SK-N-SH (cell line): ENCODE results near the gene INO80D. TPM values are rescaled to one million over a fixed set of nuclear protein-coding genes. Genes with fewer than 3 reads are reported as not detected.
A peak's percentile ranks its signal among the peaks of the same experiment; 100 is the strongest.

ENCODE experiments used
- CTCF ChIA-PET: fragments of 300-600, 350-600 bp; formaldehyde crosslinking; extraction: SDS; loops from one replicate; lab custom pipeline; 2021; lab: Yijun Ruan, JAX
- POLR2A ChIA-PET: fragments of 350-600 bp; sonication (Branson Sonifier 250); formaldehyde crosslinking; extraction: SDS; loops from one replicate; lab custom pipeline; 2020; ENCODE audit warnings: antibody characterized with exemption, inconsistent platforms; lab: Yijun Ruan, JAX
- DNase-seq: peaks from one replicate; pipeline ENCODE4 v3.0.0; 2012
- H2AFZ ChIP-seq: fragments of 200-600 bp; sonication (generic); 2 replicates; pipeline ENCODE4 v1.8.1; 2016; ENCODE audit warnings: antibody characterized with exemption, mild to moderate bottlenecking, low read depth
- H3F3A ChIP-seq: fragments of 200-600 bp; sonication (generic); replicated peaks from 2 replicates; pipeline ENCODE3; 2016; ENCODE audit warnings: antibody characterized with exemption, mild to moderate bottlenecking; ENCODE audit not compliant: insufficient read depth
- H3K27ac ChIP-seq, 2 experiments: fragments of 200-500 bp in 1 of 2; fragments of 200-600 bp in 1 of 2; sonication (Bioruptor generic) in 1 of 2; sonication (generic), shearing (Covaris generic) in 1 of 2; 2 replicates each; pipeline versions ENCODE4 v1.5.1 to v1.6.1; 2014 to 2016; ENCODE audit warnings: low read depth in 2 of 2, inconsistent platforms in 1 of 2, low read length in 1 of 2, mild to moderate bottlenecking in 1 of 2, mixed read lengths in 1 of 2
- H3K27me3 ChIP-seq: fragments of 200-600 bp; sonication (generic), shearing (Covaris generic); 2 replicates; pipeline ENCODE4 v1.6.1; 2016; ENCODE audit warnings: mixed run types; ENCODE audit not compliant: insufficient read depth
- H3K36me3 ChIP-seq, 2 experiments: fragments of 200-500 bp in 1 of 2; fragments of 200-600 bp in 1 of 2; sonication (Bioruptor generic) in 1 of 2; sonication (generic) in 1 of 2; replicated peaks in 1 of 2; 2 replicates each; pipeline versions ENCODE3 to v1.5.1; 2014 to 2016; ENCODE audit warnings: low read length in 1 of 2, mild to moderate bottlenecking in 1 of 2; ENCODE audit not compliant: insufficient read depth in 2 of 2, control insufficient read depth in 1 of 2
- H3K4me1 ChIP-seq, 2 experiments: fragments of 200-500 bp in 1 of 2; fragments of 200-600 bp in 1 of 2; sonication (Bioruptor generic) in 1 of 2; sonication (generic), shearing (Covaris generic) in 1 of 2; 2 replicates each; pipeline versions ENCODE4 v1.5.1 to v1.6.1; 2014 to 2016; ENCODE audit warnings: low read depth in 1 of 2, low read length in 1 of 2, mixed run types in 1 of 2; ENCODE audit not compliant: insufficient read depth in 2 of 2, control insufficient read depth in 1 of 2
- H3K4me2 ChIP-seq: fragments of 200-600 bp; sonication (generic), shearing (Covaris generic); 2 replicates; pipeline ENCODE4 v1.6.1; 2017; ENCODE audit warnings: mixed run types
- H3K4me3 ChIP-seq, 2 experiments: fragments of 200-500 bp in 1 of 2; fragments of 200-600 bp in 1 of 2; sonication (Bioruptor generic) in 1 of 2; sonication (generic), shearing (Covaris generic) in 1 of 2; 2 replicates each; pipeline versions ENCODE4 v1.5.1 to v1.8.1; 2014 to 2016; ENCODE audit warnings: low read depth in 2 of 2, inconsistent platforms in 1 of 2, low read length in 1 of 2, mild to moderate bottlenecking in 1 of 2, mixed read lengths in 1 of 2, moderate library complexity in 1 of 2
- H3K79me2 ChIP-seq: fragments of 200-600 bp; sonication (generic); 2 replicates; pipeline ENCODE4 v1.8.1; 2017; ENCODE audit warnings: mild to moderate bottlenecking; ENCODE audit not compliant: insufficient read depth
- H3K9ac ChIP-seq: fragments of 200-600 bp; sonication (generic); 2 replicates; pipeline ENCODE4 v1.6.1; 2017; ENCODE audit warnings: mixed run types
- H3K9me2 ChIP-seq: fragments of 200-600 bp; sonication (generic); 2 replicates; pipeline ENCODE4 v1.6.1; 2017; ENCODE audit warnings: mixed run types
- H3K9me3 ChIP-seq: fragments of 200-600 bp; sonication (generic); 2 replicates; pipeline ENCODE4 v1.6.1; 2017; ENCODE audit warnings: mixed run types, mild to moderate bottlenecking, moderate library complexity
- H4K20me1 ChIP-seq: fragments of 200-600 bp; sonication (generic); 2 replicates; pipeline ENCODE4 v1.6.1; 2017; ENCODE audit warnings: mild to moderate bottlenecking, mixed run types; ENCODE audit not compliant: insufficient read depth
- CHD2 ChIP-seq: fragments of 150-350 bp; IDR thresholded peaks from 2 replicates; pipeline ENCODE4 v1.6.1; 2018; ENCODE audit warnings: low read length; ENCODE audit not compliant: partially characterized antibody
- CTCF ChIP-seq: fragments of 200-600 bp; sonication (generic); IDR thresholded peaks from 2 replicates; pipeline ENCODE4 v1.6.1; 2017; ENCODE audit warnings: antibody characterized with exemption, mild to moderate bottlenecking, moderate library complexity
- ELF1 ChIP-seq: IDR thresholded peaks from 2 replicates; pipeline ENCODE4 v1.4.0; 2012
- EP300 ChIP-seq, 2 experiments: IDR thresholded peaks; 2 replicates each; pipeline versions ENCODE4 v1.4.0 to v1.6.1; 2012; ENCODE audit warnings: borderline replicate concordance in 1 of 2, low read depth in 1 of 2, low read length in 1 of 2
- FOSL2 ChIP-seq: IDR thresholded peaks from 2 replicates; pipeline ENCODE4 v1.4.0; 2012; ENCODE audit warnings: low read depth, mild to moderate bottlenecking, moderate library complexity, borderline replicate concordance
- FOXM1 ChIP-seq: IDR thresholded peaks from 2 replicates; pipeline ENCODE4 v1.4.0; 2012; ENCODE audit warnings: low read depth, mild to moderate bottlenecking
- GATA2 ChIP-seq: sonication (generic); formaldehyde crosslinking; IDR thresholded peaks from 2 replicates; pipeline ENCODE4 v1.5.0; 2020; ENCODE audit warnings: mild to moderate bottlenecking, missing genetic modification reagents
- JUND ChIP-seq: IDR thresholded peaks from 2 replicates; pipeline ENCODE4 v1.4.0; 2012
- NFIC ChIP-seq: IDR thresholded peaks from 2 replicates; pipeline ENCODE4 v1.4.0; 2012; ENCODE audit warnings: borderline replicate concordance
- RAD21 ChIP-seq: IDR thresholded peaks from 2 replicates; pipeline ENCODE4 v1.6.1; 2012; ENCODE audit warnings: mild to moderate bottlenecking, low read length
- RCOR1 ChIP-seq: fragments of 150-350 bp; IDR thresholded peaks from 2 replicates; pipeline ENCODE4 v1.6.1; 2017; ENCODE audit warnings: antibody characterized with exemption, low read length
- RFX5 ChIP-seq: IDR thresholded peaks from 2 replicates; pipeline ENCODE4 v1.6.1; 2012; ENCODE audit warnings: mild to moderate bottlenecking, improper control_type of control experiment, low read length
- RXRA ChIP-seq: IDR thresholded peaks from 2 replicates; pipeline ENCODE4 v1.4.0; 2012; ENCODE audit warnings: low read depth, mild to moderate bottlenecking, borderline replicate concordance
- SIN3A ChIP-seq: IDR thresholded peaks from 2 replicates; pipeline ENCODE4 v1.6.1; 2012; ENCODE audit warnings: low read depth, mild to moderate bottlenecking, low read length, moderate library complexity, borderline replicate concordance
- TAF1 ChIP-seq: IDR thresholded peaks from 2 replicates; pipeline ENCODE4 v1.6.1; 2012; ENCODE audit warnings: low read depth, mild to moderate bottlenecking, low read length, moderate library complexity, borderline replicate concordance
- TCF12 ChIP-seq: IDR thresholded peaks from 2 replicates; pipeline ENCODE4 v1.4.0; 2012
- TEAD4 ChIP-seq: IDR thresholded peaks from 2 replicates; pipeline ENCODE4 v1.4.0; 2012; ENCODE audit warnings: mild to moderate bottlenecking, borderline replicate concordance; ENCODE audit not compliant: insufficient read depth
- USF1 ChIP-seq: IDR thresholded peaks from 2 replicates; pipeline ENCODE4 v1.4.0; 2012; ENCODE audit warnings: low read depth, borderline replicate concordance
- YY1 ChIP-seq: IDR thresholded peaks from 2 replicates; pipeline ENCODE4 v1.4.0; 2012; ENCODE audit warnings: low read depth, mild to moderate bottlenecking
- WGBS: methylation state at CpG from one replicate; pipeline ENCODE4 v1.1.6; 2017; ENCODE audit warnings: low lambda C conversion rate; 5-methylcytosine and 5-hydroxymethylcytosine counted together
- polyA plus RNA-seq, 3 experiments: library from polyadenylated mRNA; depleted of rRNA; stranded (reverse); fragments of >200 nt; gene quantifications; 2 replicates each; pipeline ENCODE4 v1.2.3, GENCODE V29; 2012
- TF ChIP-seq, protein P1 (sequence below): IDR thresholded peaks from 2 replicates; pipeline ENCODE4 v1.4.0; 2012; ENCODE audit warnings: low read depth
- TF ChIP-seq, protein P2 (sequence below): IDR thresholded peaks from 2 replicates; pipeline ENCODE4; 2012

The INO80D gene
- polyA plus RNA-seq, 1 of the 3 experiments (the other 2 are of a cell fraction): 0.69 TPM

- TF ChIP-seq CTCF (no peak), NFIC (no peak), CHD2 (no peak), RXRA (no peak)
- TF ChIP-seq, protein P1, sequence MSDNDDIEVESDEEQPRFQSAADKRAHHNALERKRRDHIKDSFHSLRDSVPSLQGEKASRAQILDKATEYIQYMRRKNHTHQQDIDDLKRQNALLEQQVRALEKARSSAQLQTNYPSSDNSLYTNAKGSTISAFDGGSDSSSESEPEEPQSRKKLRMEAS: no peak
Observed at GRCh38 chr2:206049392-206049791, 36.6 kb downstream of the INO80D start (continued).

- H3K9ac ChIP-seq: no peak overlapping the region
- peaks cover 12% of the 10 kb centered on the region for H3K79me2 ChIP-seq
- peak overlapping the region in 1 of 2 experiments; percentile 53; a peak in 1 of 4 replicates for H3K27ac ChIP-seq
- H2AFZ ChIP-seq: no peak overlapping the region
- POLR2A ChIA-PET: no interaction called here
- H3F3A ChIP-seq: peaks cover 22% of the 10 kb centered on the region
- no peaks in the 10 kb centered on the region for H3K9me2 ChIP-seq
- H4K20me1 ChIP-seq: no peaks in the 10 kb centered on the region
- 72% methylated on average over 1 of the region's 1 CpG for WGBS
- TF ChIP-seq TCF12 (peak; percentile 51), RFX5 (no peak), RAD21 (no peak), FOSL2 (peak; percentile 78), JUND (peak; percentile 73), ELF1 (no peak)
- TF ChIP-seq, protein P2, sequence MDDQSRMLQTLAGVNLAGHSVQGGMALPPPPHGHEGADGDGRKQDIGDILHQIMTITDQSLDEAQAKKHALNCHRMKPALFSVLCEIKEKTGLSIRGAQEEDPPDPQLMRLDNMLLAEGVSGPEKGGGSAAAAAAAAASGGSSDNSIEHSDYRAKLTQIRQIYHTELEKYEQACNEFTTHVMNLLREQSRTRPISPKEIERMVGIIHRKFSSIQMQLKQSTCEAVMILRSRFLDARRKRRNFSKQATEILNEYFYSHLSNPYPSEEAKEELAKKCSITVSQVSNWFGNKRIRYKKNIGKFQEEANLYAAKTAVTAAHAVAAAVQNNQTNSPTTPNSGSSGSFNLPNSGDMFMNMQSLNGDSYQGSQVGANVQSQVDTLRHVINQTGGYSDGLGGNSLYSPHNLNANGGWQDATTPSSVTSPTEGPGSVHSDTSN: peak; percentile 70
- H3K4me3 ChIP-seq: no peak overlapping the region
- 0 out of 2 replicates have a peak overlapping the region, but pooled peaks have one; percentile 18 for H3K4me2 ChIP-seq
- no peaks in the 10 kb centered on the region for H3K4me1 ChIP-seq
- no peak for DNase-seq
- CTCF ChIA-PET: interaction anchor here (1.2 to 1.5 kb wide), 2 partner anchors 10 to 12 kb away, joined by 3 read pairs; no protein-coding TSS in a partner anchor
- no peaks in the 10 kb centered on the region for H3K27me3 ChIP-seq
- no peaks in the 10 kb centered on the region for H3K9me3 ChIP-seq
- H3K36me3 ChIP-seq: peaks cover 0 to 12% of the 10 kb centered on the region in 2 experiments
Observed at GRCh38 chr2:206045251-206045650, 40.7 kb downstream of the INO80D start.

GRCh38 chr2:206040525-206040924 lies 45.4 kb downstream of the INO80D start:
- Histone ChIP-seq H3K9ac (no peak overlapping the region), H3K4me1 (no peaks in the 10 kb centered on the region), H3K9me2 (no peaks in the 10 kb centered on the region), H3K27me3 (no peaks in the 10 kb centered on the region), H3K4me3 (no peak overlapping the region), H3K27ac (no peak overlapping the region), H3K36me3 (peaks cover 3 to 22% of the 10 kb centered on the region in 2 experiments), H3K79me2 (peaks cover 14% of the 10 kb centered on the region), H2AFZ (no peak overlapping the region), H3F3A (peaks cover 15% of the 10 kb centered on the region), H3K4me2 (no peak overlapping the region), H4K20me1 (no peaks in the 10 kb centered on the region), H3K9me3 (no peaks in the 10 kb centered on the region)
- 92% methylated on average over 5 of the region's 5 CpGs for WGBS
- POLR2A ChIA-PET: no interaction called here
- DNase-seq: no peak
- CTCF ChIA-PET: interaction anchor here (1.2 kb wide), 1 partner anchor 12 kb away, joined by 3 read pairs; no protein-coding TSS in a partner anchor
- TF ChIP-seq TEAD4: no peak
- TF ChIP-seq FOSL2: no peak
- no peak for TF ChIP-seq RXRA
- no peak for TF ChIP-seq GATA2 (CRISPR knock-in tag)
- TF ChIP-seq FOXM1: no peak
- no peak for TF ChIP-seq YY1
- TF ChIP-seq USF1: no peak
- TF ChIP-seq NFIC: no peak
- TF ChIP-seq SIN3A: no peak
- TF ChIP-seq JUND: no peak
- TF ChIP-seq CHD2: no peak
- no peak for TF ChIP-seq EP300 (IDR thresholded peaks at IDR 0.05; ENCODE audit: borderline replicate concordance in 1 of 2, low read depth in 1 of 2, low read length in 1 of 2)
- TF ChIP-seq TCF12: no peak
- TF ChIP-seq, protein P2: no peak
- no peak for TF ChIP-seq TAF1
- no peak for TF ChIP-seq RCOR1
